ENCODE data around the gene ERCC8.
"Not testable (repeated sequence)": the region's sequence is repeated elsewhere in the genome, so short reads cannot be mapped to it uniquely, and the experiment has no call there.

ERCC8 gene

DNA sequence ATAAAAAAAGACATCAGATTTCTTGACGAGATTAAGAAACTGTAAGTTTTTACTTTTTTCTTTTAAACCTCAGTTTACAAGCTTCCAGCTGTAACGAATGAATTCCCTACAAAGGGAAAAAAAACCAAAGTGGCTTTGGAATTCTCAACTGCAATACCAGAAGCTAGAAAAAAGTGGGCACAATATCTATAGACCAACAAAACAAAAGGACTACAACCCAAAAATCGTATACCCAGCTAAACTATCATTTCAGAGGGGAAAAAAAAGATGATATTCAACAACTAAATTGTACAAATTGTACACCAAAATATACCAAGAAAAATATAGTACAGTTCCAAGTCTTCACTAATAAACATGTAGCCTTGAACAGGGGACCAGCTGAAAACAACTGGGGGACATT is 74.0 kb downstream of the ERCC8 start:
- H3K4me3 ChIP-seq (ENCODE audit: low read depth, low read length), result no peak overlapping the region
- TF ChIP-seq CTCF (IDR thresholded peaks at IDR 0.05; ENCODE audit: low read depth, low read length), result no peak
- in situ Hi-C loops (cut with HindIII; ENCODE audit: low sequenced_read_pairs), result no loop called here
- no peak for DNase-seq (ENCODE audit: low read depth, low spot score)

GRCh38 chr5:60860572-60860971 is 84.3 kb downstream of the ERCC8 start:
- H3K4me3 ChIP-seq (ENCODE audit: low read depth, low read length); in situ Hi-C loops (cut with HindIII; ENCODE audit: low sequenced_read_pairs); DNase-seq (ENCODE audit: low read depth, low spot score): not testable (repeated sequence)

DNA sequence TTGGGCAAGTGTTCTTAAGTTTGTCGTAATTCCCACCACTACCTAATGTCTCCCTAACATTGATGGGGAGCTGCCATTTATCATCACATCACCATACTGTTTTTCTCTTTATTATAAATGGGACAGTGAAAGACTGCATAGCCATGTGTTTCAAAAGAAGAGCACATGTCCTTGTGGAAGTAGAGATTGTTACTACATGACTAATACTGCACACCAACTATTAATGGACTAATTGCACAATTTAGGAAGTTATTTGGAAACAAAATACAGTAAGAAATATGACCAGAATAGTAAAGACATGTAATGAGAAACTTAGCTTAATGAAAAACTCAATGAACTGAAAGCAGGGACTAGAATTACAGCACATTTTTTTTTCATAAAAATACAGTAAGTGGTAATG is 88.8 kb downstream of the ERCC8 start:
- TF ChIP-seq CTCF (IDR thresholded peaks at IDR 0.05; ENCODE audit: low read depth, low read length), result no peak
- no peak overlapping the region for H3K4me3 ChIP-seq (ENCODE audit: low read depth, low read length)
- DNase-seq (ENCODE audit: low read depth, low spot score), result no peak
- in situ Hi-C loops (cut with HindIII; ENCODE audit: low sequenced_read_pairs), result no loop called here

DNA sequence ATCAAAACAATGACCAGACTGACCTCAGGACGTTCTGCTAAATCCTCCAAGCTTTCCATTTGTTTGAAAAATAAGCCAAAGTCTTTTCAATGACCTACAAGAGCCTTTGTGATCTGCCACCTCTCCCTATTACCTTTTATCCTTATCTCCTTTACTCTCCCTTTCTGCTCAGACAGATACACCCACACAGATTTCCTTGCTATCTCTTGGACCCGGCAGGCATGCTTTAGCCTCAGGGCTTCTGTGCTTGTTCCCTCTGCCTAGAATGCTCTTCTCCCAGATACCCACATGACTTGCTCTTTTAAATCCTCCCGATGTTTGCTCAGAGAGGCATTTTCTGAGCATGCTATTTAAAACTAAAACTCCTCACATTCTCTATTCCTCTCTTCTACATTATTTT is 91.9 kb downstream of the ERCC8 start:
- no peak for TF ChIP-seq CTCF (IDR thresholded peaks at IDR 0.05; ENCODE audit: low read depth, low read length)
- H3K4me3 ChIP-seq (ENCODE audit: low read depth, low read length), result no peak overlapping the region
- in situ Hi-C loops (cut with HindIII; ENCODE audit: low sequenced_read_pairs), result no loop called here

GRCh38 chr5:60852317-60852716 is 92.6 kb downstream of the ERCC8 start:
- in situ Hi-C loops (cut with HindIII; ENCODE audit: low sequenced_read_pairs), result no loop called here
- DNase-seq (ENCODE audit: low read depth, low spot score), result no peak
- no peak for TF ChIP-seq CTCF (IDR thresholded peaks at IDR 0.05; ENCODE audit: low read depth, low read length)
- no peak overlapping the region for H3K4me3 ChIP-seq (ENCODE audit: low read depth, low read length)

More for the DNA sequence above, 91.9 kb downstream of the ERCC8 start:
- no peak for DNase-seq (ENCODE audit: low read depth, low spot score)

- in situ Hi-C loops (cut with HindIII; ENCODE audit: low sequenced_read_pairs), result no loop called here
- DNase-seq (ENCODE audit: low read depth, low spot score), result no peak
- TF ChIP-seq CTCF (IDR thresholded peaks at IDR 0.05; ENCODE audit: low read depth, low read length), result no peak
Measured at GRCh38 chr5:60851626-60852025, 93.2 kb downstream of the ERCC8 start.

DNA sequence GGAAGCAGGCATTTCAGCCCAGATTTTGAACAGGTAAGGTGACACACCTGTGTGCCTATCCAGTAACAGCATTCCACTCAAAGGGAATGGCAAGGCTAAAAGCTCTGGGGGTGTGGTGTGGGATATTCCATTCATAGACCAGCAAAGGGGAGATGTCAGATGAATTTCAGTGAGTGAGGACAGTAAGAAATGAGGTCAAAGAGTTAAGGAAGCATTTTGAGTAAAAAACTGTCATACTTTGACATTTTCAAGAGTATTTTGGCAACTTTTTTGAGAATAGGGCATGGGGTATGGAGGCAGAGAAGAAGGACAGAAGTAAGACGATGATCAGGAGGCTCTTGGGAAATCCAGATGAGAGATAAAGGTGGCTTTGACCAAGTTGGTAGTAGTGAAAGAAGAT is 98.6 kb downstream of the ERCC8 start:
- no peak overlapping the region for H3K4me3 ChIP-seq (ENCODE audit: low read depth, low read length)
- DNase-seq (ENCODE audit: low read depth, low spot score), result no peak
- no peak for TF ChIP-seq CTCF (IDR thresholded peaks at IDR 0.05; ENCODE audit: low read depth, low read length)
- in situ Hi-C loops (cut with HindIII; ENCODE audit: low sequenced_read_pairs), result no loop called here

More at GRCh38 chr5:60851626-60852025, 93.2 kb downstream of the ERCC8 start:
- no peak overlapping the region for H3K4me3 ChIP-seq (ENCODE audit: low read depth, low read length)
